ENCODE results near the gene ODAM.
"Not testable (repeated sequence)": the region's sequence is repeated elsewhere in the genome, so short reads cannot be mapped to it uniquely, and the experiment has no call there.

Gene ODAM

DNA sequence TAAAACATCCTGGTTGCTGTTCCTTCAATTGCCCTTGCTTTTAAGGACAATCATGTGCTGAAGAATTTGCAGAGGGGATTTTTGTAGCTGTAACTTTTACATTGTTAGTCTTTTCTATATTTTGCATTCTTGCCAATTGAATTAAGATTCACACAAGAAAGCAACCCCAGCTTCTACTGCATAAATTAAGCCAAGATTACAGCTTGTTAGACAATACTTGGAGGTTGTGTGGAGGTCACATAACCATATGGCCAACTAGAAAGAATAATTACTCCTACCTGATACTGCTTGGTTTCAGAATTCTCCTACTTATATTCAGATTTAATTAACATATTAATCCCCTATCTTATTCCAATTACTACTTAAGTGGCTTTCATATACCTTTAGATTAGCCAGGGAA lies 26.3 kb downstream of the ODAM start:
- not testable (repeated sequence) for DNase-seq (ENCODE audit: extremely low read depth, low read depth); H3K4me3 ChIP-seq (replicated peaks; ENCODE audit: low read depth, low read length)

DNA sequence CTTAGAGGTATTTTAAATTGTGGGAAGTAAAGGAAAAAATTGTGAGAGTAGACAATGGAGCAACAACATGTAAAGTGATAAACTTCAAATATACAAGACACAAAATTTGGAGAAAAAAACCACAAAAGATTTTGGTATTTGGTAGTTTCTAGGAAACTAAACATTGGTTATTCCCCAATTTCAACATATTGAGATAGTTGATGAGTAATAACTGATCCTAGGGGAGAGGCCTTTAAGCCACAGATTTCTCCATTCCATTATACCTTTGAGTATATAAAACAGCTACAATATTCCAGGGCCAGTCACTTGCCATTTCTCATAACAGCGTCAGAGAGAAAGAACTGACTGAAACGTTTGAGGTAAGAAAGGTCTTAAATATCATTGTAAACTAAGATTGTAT lies 30.3 kb downstream of the ODAM start, which contains the start of gene FDCSP:
TSS of gene FDCSP (plus strand) at position 301 of the 400 bp plus-strand sequence. CDS start 5,071 bp downstream, outside the sequence.
- H3K4me3 ChIP-seq (replicated peaks; ENCODE audit: low read depth, low read length): no peak within 1 kb of the TSS
- DNase-seq (ENCODE audit: extremely low read depth, low read depth): no peak
- TF ChIP-seq, protein P1, sequence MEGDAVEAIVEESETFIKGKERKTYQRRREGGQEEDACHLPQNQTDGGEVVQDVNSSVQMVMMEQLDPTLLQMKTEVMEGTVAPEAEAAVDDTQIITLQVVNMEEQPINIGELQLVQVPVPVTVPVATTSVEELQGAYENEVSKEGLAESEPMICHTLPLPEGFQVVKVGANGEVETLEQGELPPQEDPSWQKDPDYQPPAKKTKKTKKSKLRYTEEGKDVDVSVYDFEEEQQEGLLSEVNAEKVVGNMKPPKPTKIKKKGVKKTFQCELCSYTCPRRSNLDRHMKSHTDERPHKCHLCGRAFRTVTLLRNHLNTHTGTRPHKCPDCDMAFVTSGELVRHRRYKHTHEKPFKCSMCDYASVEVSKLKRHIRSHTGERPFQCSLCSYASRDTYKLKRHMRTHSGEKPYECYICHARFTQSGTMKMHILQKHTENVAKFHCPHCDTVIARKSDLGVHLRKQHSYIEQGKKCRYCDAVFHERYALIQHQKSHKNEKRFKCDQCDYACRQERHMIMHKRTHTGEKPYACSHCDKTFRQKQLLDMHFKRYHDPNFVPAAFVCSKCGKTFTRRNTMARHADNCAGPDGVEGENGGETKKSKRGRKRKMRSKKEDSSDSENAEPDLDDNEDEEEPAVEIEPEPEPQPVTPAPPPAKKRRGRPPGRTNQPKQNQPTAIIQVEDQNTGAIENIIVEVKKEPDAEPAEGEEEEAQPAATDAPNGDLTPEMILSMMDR (IDR thresholded peaks at IDR 0.05; ENCODE audit: low read depth, low read length, missing control alignments): no peak

DNA sequence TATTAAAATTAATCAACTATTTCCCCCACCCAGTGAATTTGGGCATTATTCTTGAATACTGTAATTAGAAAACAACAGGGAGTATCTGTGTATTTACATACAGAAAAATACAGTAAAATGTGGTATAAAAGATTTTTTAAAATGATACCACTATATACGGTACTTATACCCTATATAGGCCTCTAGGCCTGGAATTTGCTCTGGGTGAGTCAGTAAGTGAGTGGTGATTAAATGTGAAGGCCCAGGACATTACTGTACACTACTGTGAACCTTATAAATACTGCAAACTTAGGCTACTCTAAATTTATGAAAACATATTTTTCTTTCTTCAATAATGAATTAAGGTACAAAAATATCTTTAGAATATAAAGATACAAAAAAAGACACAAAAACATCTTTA lies 40.6 kb downstream of the ODAM start:
- TF ChIP-seq, protein P1 (IDR thresholded peaks at IDR 0.05; ENCODE audit: low read depth, low read length, missing control alignments): no peak
- DNase-seq (ENCODE audit: extremely low read depth, low read depth): no peak
- H3K4me3 ChIP-seq (replicated peaks; ENCODE audit: low read depth, low read length): no peak overlapping the region

DNA sequence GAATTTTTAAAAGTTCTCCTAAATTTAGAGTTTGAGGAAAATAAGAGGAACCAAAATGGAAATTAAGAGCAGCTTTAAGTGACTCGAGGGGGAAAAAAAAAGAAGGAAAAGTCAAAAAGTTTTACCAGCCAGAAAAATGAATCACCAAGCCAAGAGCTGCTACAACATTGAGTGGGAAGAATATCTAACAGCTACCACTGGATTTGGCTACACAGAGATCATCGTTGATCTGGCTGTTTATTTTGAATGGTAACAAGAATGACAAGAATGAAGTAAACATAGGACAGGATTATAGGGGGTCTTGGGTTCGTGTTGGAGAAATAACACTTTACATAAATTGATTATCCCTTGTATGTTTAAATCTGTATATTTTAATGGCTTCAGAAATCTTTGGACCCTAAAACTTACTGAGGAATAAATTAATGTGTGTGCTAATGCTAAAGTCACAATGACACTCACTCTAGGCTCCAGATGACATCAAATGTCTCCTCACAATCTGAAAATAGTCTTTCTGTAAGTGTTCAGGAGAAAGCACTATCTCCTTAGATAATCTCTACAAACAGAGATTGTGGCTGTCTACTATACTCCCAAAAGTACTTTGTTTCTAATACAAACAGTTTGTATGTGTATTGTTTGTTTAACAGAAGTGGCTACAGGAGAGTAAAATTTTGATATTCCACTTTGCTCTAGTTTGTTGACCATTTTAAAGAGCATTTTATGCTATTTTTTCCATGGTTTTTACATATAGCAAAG lies 43.8 kb downstream of the ODAM start:
- TF ChIP-seq, protein P1 (IDR thresholded peaks at IDR 0.05; ENCODE audit: low read depth, low read length, missing control alignments): no peak
- DNase-seq (ENCODE audit: extremely low read depth, low read depth): no peak
- no peak overlapping the region for H3K4me3 ChIP-seq (replicated peaks; ENCODE audit: low read depth, low read length)

DNA sequence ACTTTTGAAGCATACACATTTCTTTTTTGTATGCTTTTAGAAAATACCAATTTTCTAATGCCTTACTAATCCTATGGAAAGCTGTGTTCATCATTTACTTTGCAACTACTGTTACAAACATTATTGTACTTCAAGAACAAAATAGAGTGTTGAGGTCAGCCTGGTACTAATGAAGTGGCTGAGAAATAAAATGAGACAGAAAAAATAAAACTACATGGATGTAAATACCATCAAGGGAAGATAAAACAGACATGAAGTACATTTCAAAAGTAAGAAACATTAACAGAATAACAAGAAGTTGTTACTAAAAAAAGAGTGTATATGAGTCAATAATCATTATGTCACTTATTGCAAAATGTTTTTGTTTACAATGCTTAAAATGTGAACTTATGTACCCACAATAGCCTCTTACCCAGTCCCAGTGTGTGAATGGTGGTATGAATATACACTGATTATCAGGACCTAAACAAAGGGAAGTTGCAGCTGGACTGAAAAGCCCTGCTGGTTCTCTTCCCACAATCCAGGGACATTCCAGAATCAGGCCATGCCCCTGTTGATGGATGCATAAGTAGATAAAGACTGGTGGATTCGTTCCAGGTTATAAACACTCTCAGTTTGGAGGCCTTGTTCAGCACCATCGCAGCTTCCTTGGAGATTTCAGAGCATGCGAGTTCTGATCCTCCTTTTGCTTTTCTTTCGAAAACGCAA lies 44.5 kb downstream of the ODAM start:
- DNase-seq (ENCODE audit: extremely low read depth, low read depth): no peak
- H3K4me3 ChIP-seq (replicated peaks; ENCODE audit: low read depth, low read length): no peak overlapping the region
- TF ChIP-seq, protein P1 (IDR thresholded peaks at IDR 0.05; ENCODE audit: low read depth, low read length, missing control alignments): no peak

DNA sequence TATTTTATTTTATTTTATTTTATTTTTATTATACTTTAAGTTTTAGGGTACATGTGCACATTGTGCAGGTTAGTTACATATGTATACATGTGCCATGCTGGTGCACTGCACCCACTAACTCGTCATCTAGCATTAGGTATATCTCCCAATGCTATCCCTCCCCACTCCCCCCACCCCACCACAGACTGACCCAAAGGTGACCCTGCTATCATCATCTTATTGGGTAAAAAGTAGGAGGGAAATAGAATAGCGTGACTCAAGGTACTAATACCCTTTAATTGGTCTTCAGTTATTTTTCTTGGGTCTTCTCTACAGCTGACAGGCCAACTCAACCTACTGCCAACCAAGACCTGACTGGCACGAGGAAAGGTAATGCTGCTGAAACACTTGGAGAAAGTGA lies 46.8 kb downstream of the ODAM start, which contains the start of gene CSN3:
TSS of gene CSN3 (plus strand) at position 301 of the 400 bp plus-strand sequence. CDS start 2,223 bp downstream, outside the sequence.
- not testable (repeated sequence) for H3K4me3 ChIP-seq (replicated peaks; ENCODE audit: low read depth, low read length)

DNA sequence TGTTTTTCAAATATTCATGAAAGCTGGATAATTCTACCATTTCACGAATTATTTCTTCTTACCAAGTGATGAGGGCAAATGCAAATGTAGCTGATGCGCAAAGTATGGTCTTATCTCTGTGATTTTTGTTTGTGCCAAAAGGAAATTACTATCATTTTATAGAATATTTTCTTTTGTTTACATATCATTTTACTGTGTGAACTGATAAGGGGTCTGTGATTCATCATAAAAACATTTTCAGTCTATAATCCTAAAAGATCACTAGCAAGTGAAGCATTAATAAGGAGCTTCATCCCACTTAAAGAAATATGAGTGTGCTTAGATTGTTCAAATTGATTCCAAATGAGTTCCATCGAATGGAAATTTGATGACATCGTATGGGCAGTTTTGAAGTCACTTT lies 47.6 kb downstream of the ODAM start:
- TF ChIP-seq, protein P1 (IDR thresholded peaks at IDR 0.05; ENCODE audit: low read depth, low read length, missing control alignments): no peak
- DNase-seq (ENCODE audit: extremely low read depth, low read depth): no peak
- no peak overlapping the region for H3K4me3 ChIP-seq (replicated peaks; ENCODE audit: low read depth, low read length)

More for the DNA sequence above, 46.8 kb downstream of the ODAM start, which contains the start of gene CSN3:
- not testable (repeated sequence) for DNase-seq (ENCODE audit: extremely low read depth, low read depth)
